Measurements from ENCODE around the gene DHX8. TPM values are rescaled to one million over a fixed set of nuclear protein-coding genes. Genes with fewer than 3 reads are reported as not detected.

DHX8 gene
- total and polyA plus RNA-seq, 4 donors: 35.5 to 47.2 (median 37.7) TPM

GRCh38 chr17:43552229-43552837 lies 68.6 kb downstream of the DHX8 start:
- no peaks in the 10 kb centered on the region for H3K9me3 ChIP-seq (ENCODE audit: control insufficient read depth, insufficient read depth, low read length)
- H3K4me3 ChIP-seq (ENCODE audit: low read depth, low read length): no peak overlapping the region
- H3K4me1 ChIP-seq (ENCODE audit: control insufficient read depth, insufficient read depth, low read length): peaks cover 6% of the 10 kb centered on the region
- no peaks in the 10 kb centered on the region for H3K36me3 ChIP-seq (ENCODE audit: control insufficient read depth, insufficient read depth, low read length)
- peak in 1 of 6 donors; percentile 33 for DNase-seq (ENCODE audit: low read depth in 4 of 6, low spot score in 6 of 6)
- H3K27me3 ChIP-seq (ENCODE audit: control insufficient read depth, insufficient read depth, low read length): peaks cover 8% of the 10 kb centered on the region
- 36% methylated on average over 4 of the region's 8 CpGs for WGBS (ENCODE audit: insufficient coverage)
- H3K27ac ChIP-seq (ENCODE audit: low read depth, low read length): no peak overlapping the region

GRCh38 chr17:43553573-43553972 lies 69.8 kb downstream of the DHX8 start:
- WGBS (ENCODE audit: insufficient coverage): 0% methylated on average over 1 of the region's 2 CpGs
- H3K4me1 ChIP-seq (ENCODE audit: control insufficient read depth, insufficient read depth, low read length): peaks cover 6% of the 10 kb centered on the region
- no peaks in the 10 kb centered on the region for H3K9me3 ChIP-seq (ENCODE audit: control insufficient read depth, insufficient read depth, low read length)
- DNase-seq (ENCODE audit: low read depth in 4 of 6, low spot score in 6 of 6): peak in 1 of 6 donors; percentile 34
- no peak overlapping the region for H3K27ac ChIP-seq (ENCODE audit: low read depth, low read length)
- no peaks in the 10 kb centered on the region for H3K36me3 ChIP-seq (ENCODE audit: control insufficient read depth, insufficient read depth, low read length)
- no peak overlapping the region for H3K4me3 ChIP-seq (ENCODE audit: low read depth, low read length)
- H3K27me3 ChIP-seq (ENCODE audit: control insufficient read depth, insufficient read depth, low read length): peaks cover 3% of the 10 kb centered on the region

- Histone ChIP-seq H3K4me1 (ENCODE audit: control insufficient read depth, insufficient read depth, low read length) (peaks cover 6% of the 10 kb centered on the region), H3K4me3 (ENCODE audit: low read depth, low read length) (no peak overlapping the region), H3K36me3 (ENCODE audit: control insufficient read depth, insufficient read depth, low read length) (no peaks in the 10 kb centered on the region), H3K27me3 (ENCODE audit: control insufficient read depth, insufficient read depth, low read length) (peaks cover 3% of the 10 kb centered on the region), H3K27ac (ENCODE audit: low read depth, low read length) (no peak overlapping the region), H3K9me3 (ENCODE audit: control insufficient read depth, insufficient read depth, low read length) (no peaks in the 10 kb centered on the region)
- no peak for DNase-seq (ENCODE audit: low read depth in 4 of 6, low spot score in 6 of 6)
- 34% methylated on average over 2 of the region's 6 CpGs for WGBS (ENCODE audit: insufficient coverage)
Measured at GRCh38 chr17:43554857-43555256, 71.1 kb downstream of the DHX8 start.

GRCh38 chr17:43556292-43556691 lies 72.5 kb downstream of the DHX8 start:
- DNase-seq (ENCODE audit: low read depth in 4 of 6, low spot score in 6 of 6): no peak
- WGBS (ENCODE audit: insufficient coverage): 49% methylated on average over 3 of the region's 5 CpGs
- H3K27ac ChIP-seq (ENCODE audit: low read depth, low read length): no peak overlapping the region
- H3K9me3 ChIP-seq (ENCODE audit: control insufficient read depth, insufficient read depth, low read length): no peaks in the 10 kb centered on the region
- peaks cover 6% of the 10 kb centered on the region for H3K4me1 ChIP-seq (ENCODE audit: control insufficient read depth, insufficient read depth, low read length)
- H3K36me3 ChIP-seq (ENCODE audit: control insufficient read depth, insufficient read depth, low read length): no peaks in the 10 kb centered on the region
- peaks cover 3% of the 10 kb centered on the region for H3K27me3 ChIP-seq (ENCODE audit: control insufficient read depth, insufficient read depth, low read length)
- H3K4me3 ChIP-seq (ENCODE audit: low read depth, low read length): no peak overlapping the region

GRCh38 chr17:43558805-43559160 lies 75.0 kb downstream of the DHX8 start:
- Histone ChIP-seq H3K9me3 (ENCODE audit: control insufficient read depth, insufficient read depth, low read length) (no peaks in the 10 kb centered on the region), H3K4me1 (ENCODE audit: control insufficient read depth, insufficient read depth, low read length) (peaks cover 7% of the 10 kb centered on the region), H3K4me3 (ENCODE audit: low read depth, low read length) (no peak overlapping the region), H3K27ac (ENCODE audit: low read depth, low read length) (no peak overlapping the region), H3K27me3 (ENCODE audit: control insufficient read depth, insufficient read depth, low read length) (peaks cover 3% of the 10 kb centered on the region), H3K36me3 (ENCODE audit: control insufficient read depth, insufficient read depth, low read length) (no peaks in the 10 kb centered on the region)
- WGBS (ENCODE audit: insufficient coverage): 70% methylated on average over 2 of the region's 5 CpGs
- DNase-seq (ENCODE audit: low read depth in 4 of 6, low spot score in 6 of 6): no peak

GRCh38 chr17:43559161-43559816 lies 75.5 kb downstream of the DHX8 start:
- no peak for DNase-seq (ENCODE audit: low read depth in 4 of 6, low spot score in 6 of 6)
- Histone ChIP-seq H3K27ac (ENCODE audit: low read depth, low read length) (no peak overlapping the region), H3K36me3 (ENCODE audit: control insufficient read depth, insufficient read depth, low read length) (no peaks in the 10 kb centered on the region), H3K4me3 (ENCODE audit: low read depth, low read length) (no peak overlapping the region), H3K27me3 (ENCODE audit: control insufficient read depth, insufficient read depth, low read length) (peaks cover 3% of the 10 kb centered on the region), H3K9me3 (ENCODE audit: control insufficient read depth, insufficient read depth, low read length) (no peaks in the 10 kb centered on the region), H3K4me1 (ENCODE audit: control insufficient read depth, insufficient read depth, low read length) (peaks cover 7% of the 10 kb centered on the region)
- WGBS (ENCODE audit: insufficient coverage): 74% methylated on average over 7 of the region's 7 CpGs

GRCh38 chr17:43560461-43561427 lies 77.0 kb downstream of the DHX8 start:
- Histone ChIP-seq H3K36me3 (ENCODE audit: control insufficient read depth, insufficient read depth, low read length) (no peaks in the 10 kb centered on the region), H3K27ac (ENCODE audit: low read depth, low read length) (no peak overlapping the region), H3K9me3 (ENCODE audit: control insufficient read depth, insufficient read depth, low read length) (no peaks in the 10 kb centered on the region), H3K4me3 (ENCODE audit: low read depth, low read length) (no peak overlapping the region), H3K27me3 (ENCODE audit: control insufficient read depth, insufficient read depth, low read length) (peaks cover 3% of the 10 kb centered on the region), H3K4me1 (ENCODE audit: control insufficient read depth, insufficient read depth, low read length) (peaks cover 7% of the 10 kb centered on the region)
- WGBS (ENCODE audit: insufficient coverage): 87% methylated on average over 5 of the region's 7 CpGs
- DNase-seq (ENCODE audit: low read depth in 4 of 6, low spot score in 6 of 6): no peak

GRCh38 chr17:43562679-43563599 lies 79.2 kb downstream of the DHX8 start:
- H3K36me3 ChIP-seq (ENCODE audit: control insufficient read depth, insufficient read depth, low read length): no peaks in the 10 kb centered on the region
- WGBS (ENCODE audit: insufficient coverage): 19% methylated on average over 12 of the region's 19 CpGs
- no peak overlapping the region for H3K27ac ChIP-seq (ENCODE audit: low read depth, low read length)
- H3K4me3 ChIP-seq (ENCODE audit: low read depth, low read length): no peak overlapping the region
- H3K4me1 ChIP-seq (ENCODE audit: control insufficient read depth, insufficient read depth, low read length): peaks cover 7% of the 10 kb centered on the region
- peaks cover 3% of the 10 kb centered on the region for H3K27me3 ChIP-seq (ENCODE audit: control insufficient read depth, insufficient read depth, low read length)
- H3K9me3 ChIP-seq (ENCODE audit: control insufficient read depth, insufficient read depth, low read length): no peaks in the 10 kb centered on the region
- DNase-seq (ENCODE audit: low read depth in 4 of 6, low spot score in 6 of 6): peak in 2 of 6 donors; percentile 43 to 70

Data from spinal cord (tissue), 10 donors.